Effector memory CD4-positive, alpha-beta T cell (primary cell): ENCODE measurements around the gene CHD9NB.
"Not testable (repeated sequence)": the region's sequence is repeated elsewhere in the genome, so short reads cannot be mapped to it uniquely, and the experiment has no call there.

Experiments
- DNase-seq, 3 donors: peaks; one replicate each; pipeline ENCODE4 v3.0.0-alpha.2; 2020
- H3K27ac ChIP-seq: 2 replicates; pipeline ENCODE4 v1.7.0; 2013; ENCODE audit warnings: mild to moderate bottlenecking, low read length, moderate library complexity; ENCODE audit not compliant: insufficient read depth, poor library complexity, severe bottlenecking
- H3K27me3 ChIP-seq: replicated peaks from 2 replicates; pipeline ENCODE4 v1.7.0; 2013; ENCODE audit warnings: mild to moderate bottlenecking, low read length; ENCODE audit not compliant: insufficient read depth, control insufficient read depth, poor library complexity, severe bottlenecking
- H3K36me3 ChIP-seq: 2 replicates; pipeline ENCODE4 v1.7.0; 2013; ENCODE audit warnings: mild to moderate bottlenecking, low read length, moderate library complexity; ENCODE audit not compliant: control insufficient read depth, insufficient read depth
- H3K4me1 ChIP-seq: 2 replicates; pipeline ENCODE4 v1.7.0; 2013; ENCODE audit warnings: low read length, mild to moderate bottlenecking; ENCODE audit not compliant: control insufficient read depth, insufficient read depth, poor library complexity, severe bottlenecking
- H3K4me3 ChIP-seq: 2 replicates; pipeline ENCODE4 v1.7.0; 2013; ENCODE audit warnings: low read length, low read depth, mild to moderate bottlenecking; ENCODE audit not compliant: insufficient read depth, poor library complexity, severe bottlenecking
- H3K9me3 ChIP-seq: 2 replicates; pipeline ENCODE4 v1.7.0; 2013; ENCODE audit warnings: mild to moderate bottlenecking, low read length, moderate library complexity; ENCODE audit not compliant: control insufficient read depth

CHD9NB gene

DNA sequence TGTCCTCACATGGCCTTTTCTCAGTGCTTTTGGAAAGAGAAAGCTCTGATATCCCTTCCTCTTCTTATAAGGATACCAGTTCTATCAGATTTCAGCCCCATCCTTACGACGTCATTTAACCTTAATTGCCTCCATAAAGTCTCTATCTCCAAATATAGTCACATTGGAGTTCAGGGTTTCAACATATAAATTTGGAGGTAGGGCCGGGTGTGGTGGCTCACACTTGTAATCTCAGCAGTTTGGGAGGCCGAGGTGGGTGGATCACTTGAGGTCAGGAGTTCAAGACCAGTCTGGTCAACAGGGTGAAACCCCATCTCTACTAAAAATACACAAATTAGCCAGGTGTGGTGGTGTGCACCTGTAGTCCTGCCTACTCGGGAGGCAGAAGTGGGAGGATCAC is 5.2 kb downstream of the CHD9NB start:
- H3K36me3 ChIP-seq, H3K4me1 ChIP-seq, DNase-seq, H3K27me3 ChIP-seq, H3K4me3 ChIP-seq, H3K27ac ChIP-seq, H3K9me3 ChIP-seq: not testable (repeated sequence)

DNA sequence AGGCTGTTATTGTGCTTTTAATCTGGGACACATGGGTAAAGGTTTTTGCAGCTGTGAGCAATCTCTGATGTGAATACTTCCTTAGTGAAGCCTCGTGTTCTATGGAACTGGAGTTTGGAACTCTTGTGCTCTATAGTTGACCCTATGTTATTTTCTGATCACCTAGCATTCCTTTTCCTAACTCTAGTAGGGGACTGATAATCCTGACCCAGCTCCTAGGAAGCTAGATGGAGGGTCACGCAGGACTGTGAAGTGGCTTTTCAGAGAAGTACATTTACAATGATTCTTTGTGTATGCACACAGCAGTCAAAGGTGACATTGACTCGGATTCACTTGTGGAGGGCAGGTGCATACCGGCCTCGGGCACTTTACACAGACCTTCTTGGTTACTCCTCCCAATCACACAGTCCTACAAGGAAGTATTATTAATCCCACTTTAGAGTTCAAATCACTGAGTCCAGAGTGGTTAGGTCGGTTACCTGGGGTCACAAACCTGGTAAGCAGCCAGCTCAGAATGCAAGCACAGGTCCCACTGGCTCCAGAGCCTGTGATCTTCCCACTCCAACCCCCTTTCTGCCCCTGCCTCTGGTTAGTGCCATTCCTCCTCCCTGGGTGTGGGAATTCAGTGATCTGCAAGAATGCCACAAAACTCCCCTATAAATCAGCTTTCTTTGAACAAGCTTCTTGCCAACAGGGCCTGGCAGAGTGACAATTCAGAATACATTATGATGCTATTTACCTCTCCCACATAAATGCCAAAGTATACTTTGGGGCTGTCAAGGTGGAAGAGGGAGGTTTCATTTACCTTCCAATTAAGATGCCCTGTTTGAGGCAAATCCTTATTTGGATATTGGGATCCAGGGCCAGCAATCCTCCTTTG is 7.1 kb downstream of the CHD9NB start:
- Histone ChIP-seq H3K4me1 (no peaks in the 10 kb centered on the region), H3K27ac (no peak overlapping the region), H3K4me3 (no peak overlapping the region), H3K36me3 (no peaks in the 10 kb centered on the region), H3K27me3 (no peaks in the 10 kb centered on the region), H3K9me3 (no peaks in the 10 kb centered on the region)
- no peak for DNase-seq

DNA sequence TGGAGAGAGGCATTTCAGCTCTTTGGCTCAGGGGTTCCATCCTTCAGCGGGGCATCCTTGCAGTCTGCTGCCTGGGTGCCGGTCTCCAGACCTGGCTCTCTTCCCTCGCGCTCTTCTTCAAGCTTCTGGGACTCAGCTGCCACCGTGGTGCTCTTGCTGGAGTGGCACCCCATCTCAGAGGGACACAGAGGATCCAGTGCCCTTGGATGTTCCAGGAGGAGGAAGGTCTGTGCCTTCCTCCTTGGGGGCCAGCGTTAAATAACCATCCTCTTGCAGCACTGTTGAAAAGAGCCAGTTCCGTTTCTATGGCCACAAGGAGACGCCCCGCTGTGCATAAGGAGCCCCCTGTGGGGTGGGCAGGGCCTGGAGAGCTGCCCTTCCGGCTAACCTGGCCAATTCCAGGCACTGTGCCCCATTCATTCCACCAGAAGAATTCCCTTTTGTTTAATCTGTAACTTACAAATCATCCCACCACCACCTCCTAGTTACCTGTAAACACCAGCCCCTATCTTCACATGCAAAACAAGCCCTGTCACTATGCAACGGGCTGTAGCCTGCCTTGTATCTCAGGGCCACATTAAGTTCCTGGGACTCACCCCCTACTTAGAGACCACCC is 8.6 kb downstream of the CHD9NB start:
- Histone ChIP-seq H3K27me3 (no peaks in the 10 kb centered on the region), H3K9me3 (no peaks in the 10 kb centered on the region), H3K27ac (no peak overlapping the region), H3K4me1 (no peaks in the 10 kb centered on the region), H3K36me3 (no peaks in the 10 kb centered on the region), H3K4me3 (no peak overlapping the region)
- no peak for DNase-seq

DNA sequence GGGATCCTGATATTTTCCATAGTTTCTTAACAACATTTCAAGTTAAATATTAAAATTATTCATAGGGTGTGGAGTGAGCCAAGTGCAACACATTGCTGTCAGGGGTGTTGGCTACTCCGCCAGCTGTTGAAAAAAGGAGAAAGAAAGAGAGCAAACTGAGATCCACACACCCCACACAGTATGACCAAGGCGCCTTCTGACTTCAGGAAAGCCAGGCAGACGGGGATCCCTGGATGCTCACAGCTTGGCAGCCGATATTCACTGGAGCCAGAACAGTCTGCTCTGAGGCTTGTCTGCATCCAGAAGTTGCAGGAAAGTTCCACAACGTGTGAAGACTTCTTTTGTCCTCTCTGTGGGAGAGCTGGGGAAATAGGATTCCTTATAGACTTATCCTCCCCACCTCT is 9.3 kb downstream of the CHD9NB start:
- H3K27ac ChIP-seq = no peak overlapping the region
- H3K9me3 ChIP-seq = no peaks in the 10 kb centered on the region
- no peak for DNase-seq
- no peaks in the 10 kb centered on the region for H3K27me3 ChIP-seq
- H3K4me1 ChIP-seq = no peaks in the 10 kb centered on the region
- no peak overlapping the region for H3K4me3 ChIP-seq
- no peaks in the 10 kb centered on the region for H3K36me3 ChIP-seq

DNA sequence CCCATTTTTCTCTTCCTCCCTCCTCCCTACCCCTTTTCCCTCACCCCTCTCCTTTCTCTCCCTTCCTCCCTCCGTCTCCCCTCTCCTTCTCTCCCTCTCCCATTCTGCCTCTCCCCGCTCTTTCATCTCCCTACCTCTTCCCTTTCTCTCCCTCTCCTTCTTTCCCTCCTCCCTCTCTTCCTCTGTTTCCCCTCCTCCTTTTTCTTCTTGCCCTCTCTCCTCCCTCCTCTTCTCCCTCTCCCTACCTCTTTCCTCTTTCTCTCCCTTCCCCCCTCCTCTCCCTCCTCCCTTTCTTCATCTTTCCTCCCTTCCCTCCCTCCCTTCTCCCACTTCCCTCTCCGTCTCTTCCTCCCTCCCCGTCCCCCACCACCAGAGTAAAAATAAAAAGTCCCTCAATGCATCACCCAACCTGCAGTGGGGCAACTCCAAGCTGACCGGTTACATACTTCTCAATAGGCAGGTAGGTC is 10.4 kb downstream of the CHD9NB start:
- Histone ChIP-seq H3K27me3 (no peaks in the 10 kb centered on the region), H3K27ac (no peak overlapping the region), H3K4me3 (no peak overlapping the region), H3K36me3 (no peaks in the 10 kb centered on the region), H3K4me1 (no peaks in the 10 kb centered on the region), H3K9me3 (no peaks in the 10 kb centered on the region)
- DNase-seq = no peak

DNA sequence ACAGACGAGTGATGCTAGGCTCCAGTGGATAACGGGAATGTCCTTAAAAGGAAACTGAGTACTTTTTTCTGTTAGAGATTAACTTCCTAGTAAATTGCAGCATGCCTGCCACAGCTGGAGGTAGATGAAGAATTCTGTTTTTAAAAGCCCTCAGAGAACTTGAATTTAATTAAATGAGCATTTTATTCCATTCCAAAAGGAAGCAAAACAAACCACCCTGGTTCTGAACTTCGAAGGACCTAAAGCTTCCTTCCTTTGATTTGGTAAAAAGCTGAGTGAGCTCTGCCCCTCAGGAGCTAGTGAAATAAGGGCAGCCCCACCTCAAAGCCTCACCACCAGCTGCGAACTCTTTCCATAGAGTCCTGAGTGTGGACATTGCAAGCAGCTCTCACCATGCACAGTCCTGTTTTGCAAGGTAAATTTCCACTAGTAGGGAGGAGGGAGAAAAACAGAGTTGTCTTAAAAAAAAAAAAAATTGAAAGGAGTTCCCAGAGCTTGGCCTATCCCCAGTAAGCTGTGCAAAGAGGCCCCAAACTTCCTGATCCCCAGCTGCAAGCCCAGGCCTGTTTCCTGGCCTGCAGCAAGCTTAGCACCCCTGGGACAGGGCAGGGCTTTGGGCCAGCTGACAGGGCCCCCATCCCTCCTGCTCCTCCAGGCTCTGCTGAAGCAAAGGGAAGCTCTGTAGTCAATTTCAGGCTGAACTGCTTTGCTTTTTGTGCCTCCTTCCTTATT is 11.2 kb downstream of the CHD9NB start:
- no peak overlapping the region for H3K4me3 ChIP-seq
- no peaks in the 10 kb centered on the region for H3K27me3 ChIP-seq
- no peaks in the 10 kb centered on the region for H3K4me1 ChIP-seq
- H3K36me3 ChIP-seq = no peaks in the 10 kb centered on the region
- DNase-seq = no peak
- no peak overlapping the region for H3K27ac ChIP-seq
- no peaks in the 10 kb centered on the region for H3K9me3 ChIP-seq

DNA sequence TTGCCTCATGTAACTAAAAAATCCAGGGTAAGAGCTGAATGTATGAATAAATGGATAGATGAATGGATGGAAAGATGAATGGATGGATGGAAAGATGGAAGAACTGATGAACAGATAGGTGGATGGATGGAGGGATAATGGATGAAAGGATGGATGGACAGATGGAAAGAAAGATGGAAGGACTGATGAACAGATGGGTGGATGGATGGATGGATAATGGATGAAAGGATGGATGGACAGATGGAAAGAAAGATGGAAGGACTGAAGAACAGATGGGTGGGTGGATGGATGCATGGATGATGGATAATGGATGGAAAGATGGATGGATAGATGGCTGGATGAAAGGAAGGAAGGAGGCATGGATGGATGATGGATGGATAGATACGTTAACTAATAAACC is 11.9 kb downstream of the CHD9NB start:
- no peak overlapping the region for H3K27ac ChIP-seq
- no peak for DNase-seq
- H3K36me3 ChIP-seq = no peaks in the 10 kb centered on the region
- H3K4me1 ChIP-seq = no peaks in the 10 kb centered on the region
- no peaks in the 10 kb centered on the region for H3K9me3 ChIP-seq
- H3K27me3 ChIP-seq = no peaks in the 10 kb centered on the region
- H3K4me3 ChIP-seq = no peak overlapping the region

DNA sequence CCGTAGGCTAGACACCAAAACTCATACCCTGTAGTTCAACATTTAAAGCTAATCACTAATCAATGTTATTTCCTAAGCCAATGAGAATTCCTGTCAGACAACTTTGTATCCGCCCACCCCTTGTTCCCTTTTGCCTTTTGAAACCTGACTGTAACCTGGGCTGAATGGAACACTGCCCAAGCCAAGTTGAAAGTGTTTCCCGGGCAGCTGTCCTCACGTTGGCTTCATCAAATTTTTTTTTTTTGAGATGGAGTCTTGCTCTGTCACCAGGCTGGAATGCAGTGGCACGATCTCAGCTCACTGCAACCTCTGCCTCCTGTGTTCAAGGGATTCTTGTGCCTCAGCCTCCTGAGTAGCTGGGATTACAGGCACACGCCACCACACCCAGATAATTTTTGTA is 16.0 kb downstream of the CHD9NB start:
- not testable (repeated sequence) for H3K36me3 ChIP-seq, H3K27ac ChIP-seq, H3K27me3 ChIP-seq, H3K9me3 ChIP-seq, H3K4me3 ChIP-seq, H3K4me1 ChIP-seq, DNase-seq

DNA sequence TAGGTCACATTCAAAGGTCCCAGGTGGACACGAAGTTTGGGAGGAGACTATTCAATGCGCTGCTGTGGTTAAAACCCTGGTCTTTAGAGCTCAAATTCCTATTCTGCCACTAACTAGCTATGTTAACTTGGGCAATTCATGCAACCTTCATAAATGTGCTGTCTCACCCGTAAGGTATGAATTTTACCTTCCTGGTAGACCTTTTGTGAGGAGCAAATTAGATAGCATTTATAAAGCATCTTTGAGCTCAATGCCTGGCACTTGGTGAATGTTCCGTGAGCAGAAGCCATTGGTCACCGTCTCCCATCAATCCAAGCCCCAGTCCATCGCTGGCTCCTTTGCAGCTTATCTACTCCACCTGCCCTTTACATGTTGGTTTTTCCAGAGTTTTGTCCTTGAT is 16.6 kb downstream of the CHD9NB start:
- DNase-seq = no peak
- Histone ChIP-seq H3K27ac (no peak overlapping the region), H3K36me3 (no peaks in the 10 kb centered on the region), H3K27me3 (no peaks in the 10 kb centered on the region), H3K4me1 (no peaks in the 10 kb centered on the region), H3K9me3 (no peaks in the 10 kb centered on the region), H3K4me3 (no peak overlapping the region)
